HCT116 (cell line): ENCODE results near the gene DIDO1.

ENCODE experiments used
- TF ChIP-seq, protein P1 (sequence below): IDR thresholded peaks from 2 replicates; pipeline ENCODE4 v1.6.1; 2012; ENCODE audit warnings: low read depth
- TF ChIP-seq, protein P2 (sequence below): IDR thresholded peaks from 2 replicates; pipeline ENCODE4 v1.6.1; 2012
- TF ChIP-seq, protein P3 (sequence below), 3 experiments: fragments of 200-600 bp in 1 of 3; sonication (generic) in 1 of 3; IDR thresholded peaks in 2 of 3; conservative IDR thresholded peaks in 1 of 3; 2 replicates each; pipeline ENCODE4 v1.5.1; 2012 to 2017; ENCODE audit warnings: low read depth in 2 of 3, low read length in 2 of 3, antibody characterized with exemption in 1 of 3, borderline replicate concordance in 1 of 3, control low read depth in 1 of 3, mild to moderate bottlenecking in 1 of 3, mixed read lengths in 1 of 3, mixed run types in 1 of 3, moderate library complexity in 1 of 3; ENCODE audit not compliant: insufficient read depth in 1 of 3

DNA sequence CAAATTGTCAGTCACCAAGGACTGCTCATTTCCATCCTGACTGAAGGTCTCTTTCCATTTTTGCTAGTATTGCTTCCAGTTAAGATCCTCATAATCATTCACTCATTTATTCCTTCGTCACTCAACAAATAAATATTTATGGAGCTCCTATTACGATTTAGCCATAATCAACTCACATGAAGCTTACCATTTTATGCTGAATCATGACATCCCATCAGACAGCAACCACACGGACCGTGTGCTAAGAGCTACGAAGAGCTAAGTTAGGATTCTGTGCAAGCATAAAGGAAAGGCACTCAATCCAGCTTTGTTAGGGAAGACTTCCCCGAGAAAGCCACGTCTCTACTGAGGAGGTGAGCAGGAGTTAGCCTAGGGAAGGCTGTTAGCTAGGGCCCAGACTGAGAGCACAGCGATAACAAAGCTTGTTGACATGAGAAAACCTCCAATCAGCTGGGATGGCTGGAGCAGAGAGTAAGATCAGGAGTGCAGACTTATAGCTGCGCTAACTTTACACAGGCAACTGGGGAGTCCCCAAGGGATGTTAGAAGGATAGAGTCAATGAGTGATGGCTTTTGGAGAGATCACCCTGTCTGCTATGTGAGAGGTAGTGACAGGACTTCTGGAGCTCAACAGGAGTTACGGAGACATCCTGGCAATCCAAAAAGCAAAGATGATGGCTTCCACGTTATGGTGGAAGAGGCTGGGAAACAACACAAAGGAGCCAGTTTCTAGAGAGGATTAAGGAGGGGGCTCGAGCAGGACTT, 9.1 kb upstream of the DIDO1 start:
- TF ChIP-seq, protein P1, sequence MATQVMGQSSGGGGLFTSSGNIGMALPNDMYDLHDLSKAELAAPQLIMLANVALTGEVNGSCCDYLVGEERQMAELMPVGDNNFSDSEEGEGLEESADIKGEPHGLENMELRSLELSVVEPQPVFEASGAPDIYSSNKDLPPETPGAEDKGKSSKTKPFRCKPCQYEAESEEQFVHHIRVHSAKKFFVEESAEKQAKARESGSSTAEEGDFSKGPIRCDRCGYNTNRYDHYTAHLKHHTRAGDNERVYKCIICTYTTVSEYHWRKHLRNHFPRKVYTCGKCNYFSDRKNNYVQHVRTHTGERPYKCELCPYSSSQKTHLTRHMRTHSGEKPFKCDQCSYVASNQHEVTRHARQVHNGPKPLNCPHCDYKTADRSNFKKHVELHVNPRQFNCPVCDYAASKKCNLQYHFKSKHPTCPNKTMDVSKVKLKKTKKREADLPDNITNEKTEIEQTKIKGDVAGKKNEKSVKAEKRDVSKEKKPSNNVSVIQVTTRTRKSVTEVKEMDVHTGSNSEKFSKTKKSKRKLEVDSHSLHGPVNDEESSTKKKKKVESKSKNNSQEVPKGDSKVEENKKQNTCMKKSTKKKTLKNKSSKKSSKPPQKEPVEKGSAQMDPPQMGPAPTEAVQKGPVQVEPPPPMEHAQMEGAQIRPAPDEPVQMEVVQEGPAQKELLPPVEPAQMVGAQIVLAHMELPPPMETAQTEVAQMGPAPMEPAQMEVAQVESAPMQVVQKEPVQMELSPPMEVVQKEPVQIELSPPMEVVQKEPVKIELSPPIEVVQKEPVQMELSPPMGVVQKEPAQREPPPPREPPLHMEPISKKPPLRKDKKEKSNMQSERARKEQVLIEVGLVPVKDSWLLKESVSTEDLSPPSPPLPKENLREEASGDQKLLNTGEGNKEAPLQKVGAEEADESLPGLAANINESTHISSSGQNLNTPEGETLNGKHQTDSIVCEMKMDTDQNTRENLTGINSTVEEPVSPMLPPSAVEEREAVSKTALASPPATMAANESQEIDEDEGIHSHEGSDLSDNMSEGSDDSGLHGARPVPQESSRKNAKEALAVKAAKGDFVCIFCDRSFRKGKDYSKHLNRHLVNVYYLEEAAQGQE, result no peak
- TF ChIP-seq, protein P2, sequence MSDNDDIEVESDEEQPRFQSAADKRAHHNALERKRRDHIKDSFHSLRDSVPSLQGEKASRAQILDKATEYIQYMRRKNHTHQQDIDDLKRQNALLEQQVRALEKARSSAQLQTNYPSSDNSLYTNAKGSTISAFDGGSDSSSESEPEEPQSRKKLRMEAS, result no peak
- TF ChIP-seq, protein P3, sequence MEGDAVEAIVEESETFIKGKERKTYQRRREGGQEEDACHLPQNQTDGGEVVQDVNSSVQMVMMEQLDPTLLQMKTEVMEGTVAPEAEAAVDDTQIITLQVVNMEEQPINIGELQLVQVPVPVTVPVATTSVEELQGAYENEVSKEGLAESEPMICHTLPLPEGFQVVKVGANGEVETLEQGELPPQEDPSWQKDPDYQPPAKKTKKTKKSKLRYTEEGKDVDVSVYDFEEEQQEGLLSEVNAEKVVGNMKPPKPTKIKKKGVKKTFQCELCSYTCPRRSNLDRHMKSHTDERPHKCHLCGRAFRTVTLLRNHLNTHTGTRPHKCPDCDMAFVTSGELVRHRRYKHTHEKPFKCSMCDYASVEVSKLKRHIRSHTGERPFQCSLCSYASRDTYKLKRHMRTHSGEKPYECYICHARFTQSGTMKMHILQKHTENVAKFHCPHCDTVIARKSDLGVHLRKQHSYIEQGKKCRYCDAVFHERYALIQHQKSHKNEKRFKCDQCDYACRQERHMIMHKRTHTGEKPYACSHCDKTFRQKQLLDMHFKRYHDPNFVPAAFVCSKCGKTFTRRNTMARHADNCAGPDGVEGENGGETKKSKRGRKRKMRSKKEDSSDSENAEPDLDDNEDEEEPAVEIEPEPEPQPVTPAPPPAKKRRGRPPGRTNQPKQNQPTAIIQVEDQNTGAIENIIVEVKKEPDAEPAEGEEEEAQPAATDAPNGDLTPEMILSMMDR (IDR thresholded peaks at IDR 0.05 in 2 of 3, conservative IDR thresholded peaks at IDR 0.05 in 1 of 3; ENCODE audit: borderline replicate concordance in 1 of 3, insufficient read depth in 1 of 3, low read depth in 2 of 3, low read length in 2 of 3), result no peak
